ENCODE data around the gene TBC1D24. TPM values are rescaled to one million over a fixed set of nuclear protein-coding genes. Genes with fewer than 3 reads are reported as not detected.
A peak's percentile ranks its signal among the peaks of the same experiment; 100 is the strongest.
"Not testable (repeated sequence)": the region's sequence is repeated elsewhere in the genome, so short reads cannot be mapped to it uniquely, and the experiment has no call there.

TBC1D24 gene
- total RNA-seq, 1 donor = 19.4 TPM

DNA sequence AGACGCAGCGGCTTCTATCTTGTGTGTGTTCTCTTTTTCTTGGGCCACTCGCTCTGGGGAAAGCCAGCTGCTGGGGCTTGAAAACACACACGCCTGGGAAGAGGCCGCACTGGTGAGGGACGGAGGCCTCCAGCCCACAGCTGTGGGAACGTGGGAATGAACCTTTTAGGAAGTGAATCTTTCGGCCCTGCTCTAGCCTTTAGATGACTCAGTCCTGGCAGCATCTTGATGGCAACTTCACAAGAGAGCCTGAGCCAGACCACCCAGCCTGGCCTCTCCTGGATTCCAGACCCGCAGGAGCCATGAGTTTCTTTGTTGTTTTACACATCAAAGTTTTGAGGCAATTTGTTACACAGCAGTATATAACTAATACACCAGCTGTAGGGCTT is 60.7 kb downstream of the TBC1D24 start:
- TF ChIP-seq, protein P1, sequence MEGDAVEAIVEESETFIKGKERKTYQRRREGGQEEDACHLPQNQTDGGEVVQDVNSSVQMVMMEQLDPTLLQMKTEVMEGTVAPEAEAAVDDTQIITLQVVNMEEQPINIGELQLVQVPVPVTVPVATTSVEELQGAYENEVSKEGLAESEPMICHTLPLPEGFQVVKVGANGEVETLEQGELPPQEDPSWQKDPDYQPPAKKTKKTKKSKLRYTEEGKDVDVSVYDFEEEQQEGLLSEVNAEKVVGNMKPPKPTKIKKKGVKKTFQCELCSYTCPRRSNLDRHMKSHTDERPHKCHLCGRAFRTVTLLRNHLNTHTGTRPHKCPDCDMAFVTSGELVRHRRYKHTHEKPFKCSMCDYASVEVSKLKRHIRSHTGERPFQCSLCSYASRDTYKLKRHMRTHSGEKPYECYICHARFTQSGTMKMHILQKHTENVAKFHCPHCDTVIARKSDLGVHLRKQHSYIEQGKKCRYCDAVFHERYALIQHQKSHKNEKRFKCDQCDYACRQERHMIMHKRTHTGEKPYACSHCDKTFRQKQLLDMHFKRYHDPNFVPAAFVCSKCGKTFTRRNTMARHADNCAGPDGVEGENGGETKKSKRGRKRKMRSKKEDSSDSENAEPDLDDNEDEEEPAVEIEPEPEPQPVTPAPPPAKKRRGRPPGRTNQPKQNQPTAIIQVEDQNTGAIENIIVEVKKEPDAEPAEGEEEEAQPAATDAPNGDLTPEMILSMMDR (IDR thresholded peaks at IDR 0.05; ENCODE audit: insufficient read depth, low read depth, low read length) = no peak
- H3K4me3 ChIP-seq (ENCODE audit: low read depth, low read length) = no peak overlapping the region

DNA sequence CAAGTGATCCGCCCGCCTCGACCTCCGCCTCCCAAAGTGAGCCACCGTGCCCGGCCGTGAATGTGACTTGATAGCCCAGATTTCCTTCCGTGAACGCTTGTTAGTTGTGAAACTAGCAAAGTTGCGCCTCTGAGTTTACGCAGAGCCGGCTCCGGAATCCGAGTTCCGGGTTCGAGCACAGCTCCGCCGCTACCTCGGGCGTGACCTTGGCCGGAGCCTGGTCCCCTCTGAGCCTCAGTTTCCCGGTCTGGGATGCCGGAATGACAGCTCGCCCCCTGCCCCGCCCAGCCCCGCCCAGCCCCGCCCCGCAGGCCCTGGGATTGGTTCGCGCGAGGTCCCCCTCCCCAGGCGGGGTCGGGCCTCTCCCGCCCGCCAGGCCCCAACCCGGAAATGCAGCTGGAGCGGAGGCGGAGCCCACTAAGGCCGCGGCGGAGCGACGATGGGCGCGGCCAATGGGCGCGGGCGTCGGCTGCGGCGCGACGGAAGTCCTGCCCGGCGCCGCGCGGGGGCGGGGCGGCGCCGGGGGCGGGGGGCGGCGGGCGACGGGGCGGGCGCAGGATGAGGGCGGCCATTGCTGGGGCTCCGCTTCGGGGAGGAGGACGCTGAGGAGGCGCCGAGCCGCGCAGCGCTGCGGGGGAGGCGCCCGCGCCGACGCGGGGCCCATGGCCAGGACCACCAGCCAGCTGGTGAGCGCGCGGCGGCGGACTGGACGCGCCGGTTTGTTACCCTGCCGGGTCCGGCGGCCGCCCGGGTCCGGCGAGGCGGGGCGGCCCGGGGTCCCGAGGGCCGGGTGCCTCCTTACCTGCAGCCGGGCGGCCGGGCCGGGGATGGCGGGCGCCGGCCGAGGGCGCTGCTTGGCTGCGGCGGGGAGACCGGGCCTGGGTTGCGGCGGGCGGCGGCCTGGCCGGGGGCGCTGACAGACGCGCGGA is 62.8 kb downstream of the TBC1D24 start, which contains the start of gene PDPK1:
TSS of gene PDPK1 (plus strand) at position 571 of the 929 bp plus-strand sequence. CDS start at position 663, 92 bp downstream.
- peak; percentile 94 for DNase-seq (ENCODE audit: low read depth)
- H3K4me3 ChIP-seq (ENCODE audit: low read depth, low read length) = peak within 1 kb of the TSS; percentile 72
- TF ChIP-seq, protein P1 (IDR thresholded peaks at IDR 0.05; ENCODE audit: insufficient read depth, low read depth, low read length) = no peak

More for the DNA sequence above, 60.7 kb downstream of the TBC1D24 start:
- peak; percentile 70 for DNase-seq (ENCODE audit: low read depth)

DNA sequence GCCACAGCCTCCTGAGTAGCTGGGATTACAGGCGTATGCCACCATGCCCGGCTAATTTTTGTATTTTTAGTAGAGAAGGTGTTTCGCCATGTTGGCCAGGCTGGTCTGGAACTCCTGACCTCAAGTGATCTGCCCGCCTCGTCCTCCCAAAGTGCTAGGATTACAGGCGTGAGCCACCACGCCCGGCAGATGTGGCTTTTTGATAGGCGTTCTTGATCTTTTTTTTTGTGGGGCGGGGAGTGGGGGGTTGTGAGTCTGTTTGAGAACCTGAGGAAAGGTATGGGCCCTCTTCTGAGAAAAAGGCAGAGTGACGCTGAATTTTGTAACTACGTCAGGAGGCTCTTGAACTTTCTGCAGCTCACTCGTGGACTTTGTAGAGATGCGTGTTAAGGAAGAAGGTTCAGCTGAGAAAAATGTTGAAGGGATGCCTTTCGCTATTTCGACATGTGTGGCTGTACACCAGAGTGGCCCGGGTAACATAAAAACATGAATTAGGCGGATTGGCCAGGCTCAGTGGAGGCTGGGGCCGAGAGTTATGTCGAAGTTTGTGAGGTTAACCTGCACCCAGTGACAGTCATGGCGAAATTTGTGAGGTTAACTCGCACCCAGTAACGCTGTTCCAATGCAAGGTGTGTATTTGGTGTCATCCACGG is 64.4 kb downstream of the TBC1D24 start:
- peak overlapping the region; percentile 60 for H3K4me3 ChIP-seq (ENCODE audit: low read depth, low read length)

DNA sequence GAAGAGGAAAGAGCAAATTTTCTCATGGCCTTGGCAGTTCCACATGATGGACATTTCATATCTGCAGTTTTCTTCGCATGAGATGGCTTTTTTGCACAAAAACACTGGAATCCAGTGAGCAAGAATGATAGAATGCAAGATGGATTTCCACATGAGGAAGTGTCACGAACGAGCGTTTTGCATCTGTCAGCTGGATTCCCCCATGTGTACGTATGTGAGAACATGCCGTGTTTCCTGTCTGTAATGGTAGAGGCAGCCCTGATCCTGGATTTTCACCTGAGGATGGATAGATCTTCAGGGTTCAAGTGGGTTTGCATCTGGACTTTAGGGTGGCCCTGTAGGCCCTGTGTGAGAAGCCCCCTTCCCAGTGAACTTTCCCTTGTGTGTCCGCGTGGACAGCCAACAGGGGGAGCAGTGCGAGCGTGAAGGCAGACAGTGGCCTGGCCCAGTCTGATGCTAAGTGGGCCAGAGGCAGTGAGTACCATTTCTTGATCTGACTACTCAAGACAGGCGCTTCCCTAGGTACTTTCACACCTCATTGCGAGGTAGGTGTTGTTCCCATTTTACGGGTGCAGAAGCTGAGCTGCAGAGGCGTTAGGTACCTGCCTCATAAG is 65.0 kb downstream of the TBC1D24 start:
- TF ChIP-seq, protein P1 (IDR thresholded peaks at IDR 0.05; ENCODE audit: insufficient read depth, low read depth, low read length) = peak; percentile 53
- not testable (repeated sequence) for DNase-seq (ENCODE audit: low read depth); H3K4me3 ChIP-seq (ENCODE audit: low read depth, low read length)

More for the DNA sequence above, 64.4 kb downstream of the TBC1D24 start:
- DNase-seq (ENCODE audit: low read depth) = not testable (repeated sequence)

DNA sequence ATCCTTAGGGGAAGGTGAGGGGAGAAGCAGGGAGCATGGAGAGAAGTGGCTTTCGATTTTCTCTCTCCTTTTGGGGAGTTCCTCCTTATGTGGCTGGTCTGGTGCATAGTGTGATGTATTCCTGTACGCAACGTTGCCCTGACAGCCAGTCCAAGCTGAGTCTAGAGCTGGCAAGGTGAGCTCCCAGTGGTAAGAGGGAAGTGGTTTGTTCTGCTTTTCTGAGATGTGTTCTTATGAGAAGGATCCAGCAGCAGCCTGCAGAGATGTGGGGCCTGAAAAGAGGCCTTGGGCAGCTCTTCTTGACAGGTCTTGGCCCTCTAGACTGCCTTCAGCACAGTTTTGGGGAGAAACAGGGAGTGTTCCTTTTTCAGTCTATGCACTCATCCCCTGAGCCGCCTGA is 66.0 kb downstream of the TBC1D24 start:
- not testable (repeated sequence) for H3K4me3 ChIP-seq (ENCODE audit: low read depth, low read length); DNase-seq (ENCODE audit: low read depth)

DNA sequence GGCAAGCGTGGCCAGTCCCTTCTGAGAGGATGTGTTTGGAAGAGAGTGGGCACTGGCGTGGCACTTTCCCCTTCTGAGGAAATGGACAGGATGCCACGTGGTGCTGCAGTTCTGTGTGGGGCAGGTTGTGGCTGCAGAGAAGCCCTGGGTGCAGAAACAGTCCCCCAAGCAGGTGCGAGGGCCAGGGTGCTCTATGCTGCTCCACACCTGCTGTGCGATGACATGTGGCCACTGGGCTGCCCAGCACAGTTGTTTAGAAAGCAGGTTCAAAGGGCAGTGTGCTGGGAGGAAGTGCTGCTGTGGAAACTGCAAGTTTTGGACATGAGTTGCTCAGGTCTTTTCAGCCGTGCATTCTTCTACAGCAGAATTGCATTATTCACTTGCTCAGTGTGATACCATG is 66.5 kb downstream of the TBC1D24 start:
- DNase-seq (ENCODE audit: low read depth); H3K4me3 ChIP-seq (ENCODE audit: low read depth, low read length): not testable (repeated sequence)

DNA sequence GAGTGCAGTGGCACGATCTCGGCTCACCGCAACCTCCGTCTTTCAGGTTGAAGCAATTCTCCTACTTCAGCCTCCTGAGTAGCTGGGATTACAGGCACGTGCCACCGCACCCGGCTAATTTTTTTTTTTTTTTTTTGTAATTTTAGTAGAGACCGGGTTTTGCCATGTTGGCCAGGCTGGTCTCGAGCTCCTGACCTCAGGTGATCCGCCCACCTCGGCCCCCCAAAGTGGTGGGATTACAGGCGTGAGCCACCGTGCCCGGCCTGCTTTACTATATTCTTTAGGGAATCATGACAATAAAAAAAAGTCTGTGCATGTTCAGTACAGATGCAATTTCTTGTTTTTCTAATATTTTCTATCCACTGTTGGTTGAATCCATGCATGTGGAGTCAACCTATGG is 68.8 kb downstream of the TBC1D24 start:
- H3K4me3 ChIP-seq (ENCODE audit: low read depth, low read length); DNase-seq (ENCODE audit: low read depth): not testable (repeated sequence)

DNA sequence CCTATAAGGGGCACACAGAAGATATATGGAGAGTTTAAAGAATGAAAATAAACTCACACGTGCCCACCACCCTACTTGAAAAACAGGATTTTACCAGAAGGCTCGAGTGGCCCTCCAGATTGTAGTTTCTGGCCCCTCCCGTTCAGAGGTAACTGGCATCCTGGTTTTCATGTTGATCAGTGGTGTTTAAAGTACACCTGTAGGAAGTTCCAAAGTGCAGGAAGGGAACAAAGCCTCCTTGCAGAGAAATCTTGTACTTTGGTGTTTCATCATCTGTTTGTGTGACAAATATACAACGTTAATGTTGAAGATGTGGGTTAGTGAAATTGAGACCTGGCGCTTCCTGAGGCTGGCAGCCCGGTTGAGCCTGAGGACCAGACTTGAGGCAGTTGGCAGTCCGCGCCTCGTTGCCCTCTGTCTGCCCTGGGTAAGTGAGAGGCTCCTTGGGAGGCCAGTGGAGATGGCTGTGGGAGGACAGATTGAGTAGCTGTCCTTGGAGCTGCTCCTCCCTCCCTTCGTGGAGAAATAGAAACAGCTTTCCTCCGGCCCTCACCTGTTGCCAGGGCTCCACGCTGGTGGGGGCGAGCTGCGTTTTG is 75.5 kb downstream of the TBC1D24 start:
- not testable (repeated sequence) for H3K4me3 ChIP-seq (ENCODE audit: low read depth, low read length); DNase-seq (ENCODE audit: low read depth)

DNA sequence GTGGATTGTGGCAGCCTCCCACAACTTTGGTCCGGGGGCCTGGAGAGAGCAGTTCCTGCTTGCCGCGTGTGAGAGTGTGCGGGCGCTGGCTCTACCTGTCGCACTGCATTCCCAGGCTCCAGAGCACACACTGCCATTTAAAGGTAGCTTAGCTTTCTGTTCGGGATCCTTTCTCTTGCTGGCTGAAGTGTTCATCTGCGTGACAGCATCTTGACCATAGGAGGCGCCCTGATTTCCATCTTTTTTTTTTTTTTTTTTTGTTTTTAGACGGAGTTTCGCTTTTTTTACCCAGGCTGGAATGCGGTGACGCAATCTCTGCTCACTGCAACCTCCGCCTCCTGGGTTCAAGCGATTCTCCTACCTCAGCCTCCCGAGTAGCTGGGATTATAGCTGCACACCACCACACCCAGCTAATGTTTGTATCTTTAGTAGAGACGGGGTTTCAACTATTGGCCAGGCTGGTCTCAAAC is 76.5 kb downstream of the TBC1D24 start:
- TF ChIP-seq, protein P1 (IDR thresholded peaks at IDR 0.05; ENCODE audit: insufficient read depth, low read depth, low read length) = peak; percentile 31
- DNase-seq (ENCODE audit: low read depth) = peak; percentile 64
- not testable (repeated sequence) for H3K4me3 ChIP-seq (ENCODE audit: low read depth, low read length)

DNA sequence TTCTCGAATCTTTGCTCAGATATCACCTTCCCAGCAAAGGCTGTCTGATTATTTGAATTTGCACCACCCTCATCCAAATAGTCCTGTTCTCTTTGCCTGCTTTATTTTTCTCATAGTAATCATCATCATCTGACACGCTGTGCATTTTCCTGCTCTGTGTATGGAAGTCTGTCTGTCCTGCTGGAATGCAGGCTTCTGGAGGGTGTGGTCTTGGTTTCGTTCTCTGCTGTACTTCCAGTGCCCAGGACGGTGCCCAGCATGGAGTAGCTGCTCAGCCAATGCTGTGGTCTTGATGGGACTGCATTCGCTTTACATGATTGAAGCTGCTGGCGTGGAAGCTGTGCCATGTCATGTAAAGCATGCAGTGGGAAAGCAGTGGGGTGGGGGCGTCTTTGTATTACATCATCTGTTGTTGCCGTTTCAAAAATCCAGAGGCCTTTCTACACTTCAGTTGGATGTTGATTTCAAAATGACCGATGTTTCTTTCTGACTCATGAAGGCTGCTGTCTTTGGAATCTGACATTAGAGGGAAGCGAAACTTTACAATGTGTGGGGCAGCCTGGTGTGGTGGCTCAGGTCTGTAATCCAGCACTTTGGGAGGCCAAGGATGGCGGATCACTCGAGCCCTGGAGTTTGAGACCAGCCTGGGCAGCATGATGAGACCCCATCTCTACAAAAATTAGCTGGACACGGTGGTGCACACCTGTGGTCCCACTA is 79.9 kb downstream of the TBC1D24 start:
- H3K4me3 ChIP-seq (ENCODE audit: low read depth, low read length); DNase-seq (ENCODE audit: low read depth): not testable (repeated sequence)

Measured in fibroblast of villous mesenchyme (primary cell).